Kidney (tissue), 14 donors: ENCODE measurements around the gene MTCL1. TPM values are rescaled to one million over a fixed set of nuclear protein-coding genes. Genes with fewer than 3 reads are reported as not detected.

Experiments used
- DNase-seq, 5 donors: peaks; one replicate each; pipeline ENCODE4 v3.0.0-alpha.2; 2013 to 2020
- FAIRE-seq: peaks from 2 replicates; lab custom pipeline; 2012; peaks lifted over from hg19 to GRCh38; lab: Jason Lieb, UNC
- H3K27ac ChIP-seq, 2 donors: one replicate each; pipeline ENCODE4 v1.7.0; 2013; ENCODE audit warnings: low read depth in 2 of 2, low read length in 2 of 2, inconsistent platforms in 1 of 2
- H3K27me3 ChIP-seq: one replicate; pipeline ENCODE4 v1.7.1; 2013; ENCODE audit warnings: low read length, inconsistent platforms; ENCODE audit not compliant: control insufficient read depth, insufficient read depth
- H3K36me3 ChIP-seq, 3 donors: one replicate each; pipeline versions ENCODE4 v1.7.0 to v1.7.1; 2013; ENCODE audit warnings: low read length in 3 of 3, control low read depth in 1 of 3, inconsistent platforms in 1 of 3; ENCODE audit not compliant: insufficient read depth in 3 of 3, control insufficient read depth in 2 of 3
- H3K4me1 ChIP-seq, 3 donors: one replicate each; pipeline versions ENCODE4 v1.7.0 to v1.7.1; 2013; ENCODE audit warnings: low read length in 3 of 3, inconsistent platforms in 1 of 3, low read depth in 1 of 3; ENCODE audit not compliant: control insufficient read depth in 2 of 3, insufficient read depth in 2 of 3
- H3K4me3 ChIP-seq, 3 donors: one replicate each; pipeline versions ENCODE4 v1.7.0 to v1.8.1; 2013; ENCODE audit warnings: low read length in 3 of 3, control low read depth in 1 of 3, inconsistent platforms in 1 of 3
- H3K9ac ChIP-seq, 3 donors: one replicate each; pipeline versions ENCODE4 v1.7.0 to v1.7.1; 2013; ENCODE audit warnings: low read length in 3 of 3, control low read depth in 1 of 3, inconsistent platforms in 1 of 3
- H3K9me3 ChIP-seq, 3 donors: one replicate each; pipeline versions ENCODE4 v1.7.0 to v1.7.1; 2013; ENCODE audit warnings: low read length in 3 of 3, control low read depth in 1 of 3, inconsistent platforms in 1 of 3; ENCODE audit not compliant: control insufficient read depth in 2 of 3, insufficient read depth in 1 of 3
- intact Hi-C: fragments of 100-400 bp; cut with DNase I; formaldehyde crosslinking; loops from one replicate; pipeline ENCODE4 v1.11.1; 2022
- polyA plus RNA-seq: library from polyadenylated mRNA; stranded (reverse); fragments of 350-450 nt; fragmentation: Illumina TruSeq; extraction: RNeasy Lipid Tissue Mini Kit (QIAGEN cat#74804); gene quantifications from one replicate; pipeline ENCODE4 v1.2.3, GENCODE V29; 2014; ENCODE audit warnings: low read depth, low replicate concordance; ENCODE audit not compliant: insufficient read depth
- total RNA-seq: library from RNA; stranded (reverse); fragmentation: NEBNext Ultra II Directional; extraction: Animal tissue kit (Norgen Biotek cat#: 25700); gene quantifications from one replicate; pipeline ENCODE4 v1.2.1, GENCODE V29; 2021
- TF ChIP-seq, protein P1 (sequence below): IDR thresholded peaks from 3 replicates; pipeline ENCODE4 v1.5.1; 2012; ENCODE audit warnings: mild to moderate bottlenecking, moderate library complexity, borderline replicate concordance; ENCODE audit not compliant: insufficient read depth; ENCODE audit errors: extremely low read depth
- donor health status: control.
- donor health status: control.
- donor health status: control.
- donor health status: control.
- donor health status: control.
- donor health status: DM: yes; HTN: yes; CAD: no.
- donor health status: Normal renal cell carcinoma (clear cell type).

MTCL1 gene
- total and polyA plus RNA-seq, 2 donors from 2014 or later: 2.5 to 15.3 TPM

DNA sequence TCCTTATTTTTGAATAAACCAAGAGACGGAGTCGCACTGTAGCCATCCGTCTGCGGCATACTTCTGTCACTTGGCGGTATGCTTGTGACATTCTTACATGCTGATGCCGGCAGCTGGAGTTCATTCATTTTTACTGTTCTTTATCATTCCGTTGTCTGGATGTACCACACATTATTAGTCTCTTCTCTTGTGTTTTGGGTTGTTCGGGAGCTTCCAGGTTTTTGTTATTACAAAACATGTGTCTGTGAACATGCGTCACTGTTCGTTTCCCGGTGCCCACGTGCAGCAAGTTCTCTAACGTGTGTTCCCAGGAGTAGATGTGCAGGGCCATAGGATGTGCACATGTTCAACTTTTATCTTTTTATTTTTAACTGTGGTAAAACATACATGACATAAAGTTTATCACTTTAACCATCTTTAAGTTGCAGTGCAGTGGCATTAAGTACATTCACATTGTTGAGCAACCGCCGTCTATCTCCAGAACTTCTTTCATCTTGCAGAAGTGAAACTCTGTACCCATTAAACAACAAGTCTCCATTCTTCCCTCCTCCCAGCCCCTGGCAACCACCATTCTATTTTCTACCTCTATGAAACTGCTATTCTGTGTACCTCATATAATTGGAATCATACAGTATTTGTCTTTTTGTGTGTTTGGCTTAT is 40.1 kb downstream of the MTCL1 start:
- H3K4me1 ChIP-seq: peaks cover 0 to 2% (median 0%) of the 10 kb centered on the region in 3 donors
- H3K9ac ChIP-seq: no peak overlapping the region
- H3K27ac ChIP-seq: no peak overlapping the region
- FAIRE-seq (no peak), DNase-seq (no peak)
- no peak overlapping the region for H3K4me3 ChIP-seq
- no peaks in the 10 kb centered on the region for H3K27me3 ChIP-seq
- H3K36me3 ChIP-seq: no peaks in the 10 kb centered on the region
- TF ChIP-seq, protein P1, sequence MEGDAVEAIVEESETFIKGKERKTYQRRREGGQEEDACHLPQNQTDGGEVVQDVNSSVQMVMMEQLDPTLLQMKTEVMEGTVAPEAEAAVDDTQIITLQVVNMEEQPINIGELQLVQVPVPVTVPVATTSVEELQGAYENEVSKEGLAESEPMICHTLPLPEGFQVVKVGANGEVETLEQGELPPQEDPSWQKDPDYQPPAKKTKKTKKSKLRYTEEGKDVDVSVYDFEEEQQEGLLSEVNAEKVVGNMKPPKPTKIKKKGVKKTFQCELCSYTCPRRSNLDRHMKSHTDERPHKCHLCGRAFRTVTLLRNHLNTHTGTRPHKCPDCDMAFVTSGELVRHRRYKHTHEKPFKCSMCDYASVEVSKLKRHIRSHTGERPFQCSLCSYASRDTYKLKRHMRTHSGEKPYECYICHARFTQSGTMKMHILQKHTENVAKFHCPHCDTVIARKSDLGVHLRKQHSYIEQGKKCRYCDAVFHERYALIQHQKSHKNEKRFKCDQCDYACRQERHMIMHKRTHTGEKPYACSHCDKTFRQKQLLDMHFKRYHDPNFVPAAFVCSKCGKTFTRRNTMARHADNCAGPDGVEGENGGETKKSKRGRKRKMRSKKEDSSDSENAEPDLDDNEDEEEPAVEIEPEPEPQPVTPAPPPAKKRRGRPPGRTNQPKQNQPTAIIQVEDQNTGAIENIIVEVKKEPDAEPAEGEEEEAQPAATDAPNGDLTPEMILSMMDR: no peak
- intact Hi-C loops: no loop called here
- no peaks in the 10 kb centered on the region for H3K9me3 ChIP-seq

GRCh38 chr18:8747440-8747937 is 42.1 kb downstream of the MTCL1 start:
- Histone ChIP-seq H3K4me3 (no peak overlapping the region), H3K9ac (no peak overlapping the region)
- FAIRE-seq: no peak

DNA sequence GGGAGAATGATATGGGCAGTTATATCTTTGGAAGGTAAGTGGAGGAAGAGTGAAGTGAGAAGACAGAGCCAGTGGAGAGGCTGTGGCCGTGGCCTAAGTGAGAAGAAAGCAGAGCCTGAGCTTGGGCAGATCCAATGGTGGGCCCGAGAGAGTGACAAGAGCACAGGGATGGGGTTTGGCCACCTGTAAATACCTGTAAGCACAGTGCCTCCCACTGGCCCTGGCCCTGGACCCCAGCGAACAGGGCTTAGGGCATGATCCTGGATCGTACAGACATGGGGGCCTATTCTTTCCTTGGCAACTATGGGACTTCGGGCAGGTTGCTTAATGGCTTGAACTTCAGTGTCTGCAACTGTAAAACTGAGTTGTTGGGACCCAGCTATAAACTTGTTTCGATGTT is 44.1 kb downstream of the MTCL1 start:
- Histone ChIP-seq H3K9me3 (no peaks in the 10 kb centered on the region), H3K27ac (no peak overlapping the region), H3K4me1 (peaks cover 0 to 2% (median 0%) of the 10 kb centered on the region in 3 donors), H3K36me3 (no peaks in the 10 kb centered on the region), H3K9ac (no peak overlapping the region), H3K27me3 (no peaks in the 10 kb centered on the region), H3K4me3 (no peak overlapping the region)
- intact Hi-C loops: no loop called here
- TF ChIP-seq, protein P1: no peak
- DNase-seq: no peak
- FAIRE-seq: no peak

More at GRCh38 chr18:8747440-8747937, 42.1 kb downstream of the MTCL1 start:
- Histone ChIP-seq H3K36me3 (no peaks in the 10 kb centered on the region), H3K27me3 (no peaks in the 10 kb centered on the region), H3K9me3 (no peaks in the 10 kb centered on the region), H3K4me1 (peaks cover 0 to 2% (median 0%) of the 10 kb centered on the region in 3 donors), H3K27ac (no peak overlapping the region)
- intact Hi-C loops: no loop called here
- no peak for DNase-seq
- TF ChIP-seq, protein P1: no peak
